ENCODE results near the gene ASRGL1.

- TF ChIP-seq CTCF (conservative IDR thresholded peaks at IDR 0.05; ENCODE audit: low read depth, low read length) (no peak), EZH2 (IDR thresholded peaks at IDR 0.05; ENCODE audit: borderline replicate concordance, low read depth, low read length, poor library complexity, severe bottlenecking) (no peak)
Observed at GRCh38 chr11:62427630-62428233, 90.5 kb downstream of the ASRGL1 start.
